Keratinocyte (primary cell): ENCODE measurements around the gene TERT.

ENCODE experiments used
- CTCF ChIP-seq, 3 experiments: IDR thresholded peaks in 1 of 3; conservative IDR thresholded peaks in 1 of 3; optimal IDR thresholded peaks in 1 of 3; 2 replicates in 2 of 3; 3 replicates in 1 of 3; pipeline versions ENCODE3 to v1.5.1; 2011; ENCODE audit warnings: low read length in 3 of 3, mild to moderate bottlenecking in 3 of 3, moderate library complexity in 2 of 3, control low read depth in 1 of 3, inconsistent platforms in 1 of 3; ENCODE audit not compliant: insufficient read depth in 2 of 3; ENCODE audit errors: extremely low read depth in 1 of 3
- EZH2 ChIP-seq: IDR thresholded peaks from one replicate; pipeline ENCODE4 v1.6.1; 2012; ENCODE audit warnings: inconsistent platforms, mild to moderate bottlenecking, low read length, moderate library complexity

DNA sequence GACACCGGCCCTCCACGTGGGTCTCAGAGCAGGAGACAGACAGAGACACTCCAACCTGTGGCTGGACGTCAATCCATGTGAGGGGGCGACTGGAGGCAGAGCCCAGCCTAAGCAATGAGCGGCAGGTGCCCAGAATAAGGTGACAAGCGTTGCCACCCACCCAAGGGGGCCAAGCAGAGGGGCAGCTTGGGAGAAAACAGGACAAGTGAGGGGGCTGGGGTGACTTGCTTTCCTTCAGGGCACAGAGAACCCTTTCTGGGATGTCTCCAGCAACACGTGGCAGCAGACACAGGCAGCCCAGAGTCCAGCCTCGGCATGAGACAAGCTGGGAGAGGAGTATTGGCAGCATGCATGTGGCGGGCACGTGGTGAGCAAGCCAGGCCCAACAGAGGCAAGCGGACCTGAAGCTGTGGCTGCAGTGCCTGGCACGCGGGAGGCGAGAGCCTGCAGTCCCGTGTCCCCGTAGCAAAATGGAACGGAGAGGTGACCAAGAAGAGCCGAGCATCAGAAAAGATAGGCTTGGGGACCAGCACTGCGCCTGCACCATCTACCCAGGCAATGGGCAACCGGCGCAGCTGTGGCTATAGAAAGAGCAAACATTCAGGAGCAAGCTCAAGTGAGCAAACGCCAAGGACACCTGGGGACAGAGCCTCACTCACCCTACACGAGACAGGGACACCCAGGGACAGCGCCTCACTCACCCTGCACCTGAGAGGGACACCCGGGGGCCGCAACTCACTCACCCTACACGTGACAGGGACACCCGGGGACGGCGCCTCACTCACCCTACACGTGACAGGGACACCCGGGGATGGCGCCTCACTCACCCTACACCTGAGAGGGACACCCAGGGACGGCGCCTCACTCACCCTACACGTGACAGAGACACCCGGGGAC lies 6.2 kb downstream of the TERT start:
- no peak for TF ChIP-seq CTCF (optimal IDR thresholded peaks at IDR 0.05 in 1 of 3, IDR thresholded peaks at IDR 0.05 in 1 of 3, conservative IDR thresholded peaks at IDR 0.05 in 1 of 3; ENCODE audit: extremely low read depth in 1 of 3, insufficient read depth in 2 of 3, low read length in 3 of 3)
- no peak for TF ChIP-seq EZH2
